ENCODE results near the gene SEZ6L2. TPM values are rescaled to one million over a fixed set of nuclear protein-coding genes. Genes with fewer than 3 reads are reported as not detected.

Gene SEZ6L2
- total and polyA plus RNA-seq, 2 of the 13 experiments (the other 11 are each of a cell fraction or from before 2014, with no cell fraction given), result 14.9 to 16.9 TPM

- TF ChIP-seq RAD21 (CRISPR knock-in tag; IDR thresholded peaks at IDR 0.05) (peak; percentile 98), GTF3A (CRISPR knock-in tag; conservative IDR thresholded peaks at IDR 0.05) (no peak), FOSL2 (CRISPR knock-in tag; IDR thresholded peaks at IDR 0.05) (peak; percentile 66), KDM4B (CRISPR knock-in tag; IDR thresholded peaks at IDR 0.05) (0 out of 2 replicates have a peak, but pooled peaks have one; percentile 21), ZNF768 (CRISPR knock-in tag; IDR thresholded peaks at IDR 0.05) (peak; percentile 85; the same call in 1 of the 2 replicates), ZSCAN21 (CRISPR knock-in tag; IDR thresholded peaks at IDR 0.05; ENCODE audit: borderline replicate concordance) (peak; percentile 40; the same call in 1 of the 2 replicates), ZNF619 (CRISPR knock-in tag; IDR thresholded peaks at IDR 0.05) (0 out of 2 replicates have a peak, but pooled peaks have one; percentile 24), MTA3 (CRISPR knock-in tag; IDR thresholded peaks at IDR 0.05) (no peak), TBX2 (CRISPR knock-in tag; IDR thresholded peaks at IDR 0.05; ENCODE audit: borderline replicate concordance) (peak; percentile 54; the same call in 1 of the 2 replicates), CBFB (CRISPR knock-in tag; IDR thresholded peaks at IDR 0.05) (0 out of 2 replicates have a peak, but pooled peaks have one; percentile 46), ZNF460 (CRISPR knock-in tag; IDR thresholded peaks at IDR 0.05; ENCODE audit: borderline replicate concordance) (no peak), RFXANK (CRISPR knock-in tag; IDR thresholded peaks at IDR 0.05) (no peak), BORCS8-MEF2B (CRISPR knock-in tag; IDR thresholded peaks at IDR 0.05) (no peak; the same call in 1 of the 2 replicates), ZNF709 (CRISPR knock-in tag; IDR thresholded peaks at IDR 0.05) (no peak), GATAD1 (CRISPR knock-in tag; IDR thresholded peaks at IDR 0.05) (0 out of 2 replicates have a peak, but pooled peaks have one; percentile 47)
- TF ChIP-seq, protein P1, sequence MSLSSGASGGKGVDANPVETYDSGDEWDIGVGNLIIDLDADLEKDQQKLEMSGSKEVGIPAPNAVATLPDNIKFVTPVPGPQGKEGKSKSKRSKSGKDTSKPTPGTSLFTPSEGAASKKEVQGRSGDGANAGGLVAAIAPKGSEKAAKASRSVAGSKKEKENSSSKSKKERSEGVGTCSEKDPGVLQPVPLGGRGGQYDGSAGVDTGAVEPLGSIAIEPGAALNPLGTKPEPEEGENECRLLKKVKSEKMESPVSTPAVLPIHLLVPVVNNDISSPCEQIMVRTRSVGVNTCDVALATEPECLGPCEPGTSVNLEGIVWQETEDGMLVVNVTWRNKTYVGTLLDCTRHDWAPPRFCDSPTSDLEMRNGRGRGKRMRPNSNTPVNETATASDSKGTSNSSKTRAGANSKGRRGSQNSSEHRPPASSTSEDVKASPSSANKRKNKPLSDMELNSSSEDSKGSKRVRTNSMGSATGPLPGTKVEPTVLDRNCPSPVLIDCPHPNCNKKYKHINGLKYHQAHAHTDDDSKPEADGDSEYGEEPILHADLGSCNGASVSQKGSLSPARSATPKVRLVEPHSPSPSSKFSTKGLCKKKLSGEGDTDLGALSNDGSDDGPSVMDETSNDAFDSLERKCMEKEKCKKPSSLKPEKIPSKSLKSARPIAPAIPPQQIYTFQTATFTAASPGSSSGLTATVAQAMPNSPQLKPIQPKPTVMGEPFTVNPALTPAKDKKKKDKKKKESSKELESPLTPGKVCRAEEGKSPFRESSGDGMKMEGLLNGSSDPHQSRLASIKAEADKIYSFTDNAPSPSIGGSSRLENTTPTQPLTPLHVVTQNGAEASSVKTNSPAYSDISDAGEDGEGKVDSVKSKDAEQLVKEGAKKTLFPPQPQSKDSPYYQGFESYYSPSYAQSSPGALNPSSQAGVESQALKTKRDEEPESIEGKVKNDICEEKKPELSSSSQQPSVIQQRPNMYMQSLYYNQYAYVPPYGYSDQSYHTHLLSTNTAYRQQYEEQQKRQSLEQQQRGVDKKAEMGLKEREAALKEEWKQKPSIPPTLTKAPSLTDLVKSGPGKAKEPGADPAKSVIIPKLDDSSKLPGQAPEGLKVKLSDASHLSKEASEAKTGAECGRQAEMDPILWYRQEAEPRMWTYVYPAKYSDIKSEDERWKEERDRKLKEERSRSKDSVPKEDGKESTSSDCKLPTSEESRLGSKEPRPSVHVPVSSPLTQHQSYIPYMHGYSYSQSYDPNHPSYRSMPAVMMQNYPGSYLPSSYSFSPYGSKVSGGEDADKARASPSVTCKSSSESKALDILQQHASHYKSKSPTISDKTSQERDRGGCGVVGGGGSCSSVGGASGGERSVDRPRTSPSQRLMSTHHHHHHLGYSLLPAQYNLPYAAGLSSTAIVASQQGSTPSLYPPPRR (CRISPR knock-in tag; IDR thresholded peaks at IDR 0.05; ENCODE audit: borderline replicate concordance), result peak; percentile 29; the same call in 1 of the 2 replicates
- TF ChIP-seq, protein P2, sequence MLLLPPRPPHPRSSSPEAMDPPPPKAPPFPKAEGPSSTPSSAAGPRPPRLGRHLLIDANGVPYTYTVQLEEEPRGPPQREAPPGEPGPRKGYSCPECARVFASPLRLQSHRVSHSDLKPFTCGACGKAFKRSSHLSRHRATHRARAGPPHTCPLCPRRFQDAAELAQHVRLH (CRISPR knock-in tag; IDR thresholded peaks at IDR 0.05; ENCODE audit: borderline replicate concordance, low read depth), result peak; percentile 77; the same call in 1 of the 2 replicates
- TF ChIP-seq, protein P3, sequence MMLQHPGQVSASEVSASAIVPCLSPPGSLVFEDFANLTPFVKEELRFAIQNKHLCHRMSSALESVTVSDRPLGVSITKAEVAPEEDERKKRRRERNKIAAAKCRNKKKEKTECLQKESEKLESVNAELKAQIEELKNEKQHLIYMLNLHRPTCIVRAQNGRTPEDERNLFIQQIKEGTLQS (CRISPR knock-in tag; IDR thresholded peaks at IDR 0.05), result peak; percentile 36; the same call in 1 of the 2 replicates
- TF ChIP-seq, protein P4, sequence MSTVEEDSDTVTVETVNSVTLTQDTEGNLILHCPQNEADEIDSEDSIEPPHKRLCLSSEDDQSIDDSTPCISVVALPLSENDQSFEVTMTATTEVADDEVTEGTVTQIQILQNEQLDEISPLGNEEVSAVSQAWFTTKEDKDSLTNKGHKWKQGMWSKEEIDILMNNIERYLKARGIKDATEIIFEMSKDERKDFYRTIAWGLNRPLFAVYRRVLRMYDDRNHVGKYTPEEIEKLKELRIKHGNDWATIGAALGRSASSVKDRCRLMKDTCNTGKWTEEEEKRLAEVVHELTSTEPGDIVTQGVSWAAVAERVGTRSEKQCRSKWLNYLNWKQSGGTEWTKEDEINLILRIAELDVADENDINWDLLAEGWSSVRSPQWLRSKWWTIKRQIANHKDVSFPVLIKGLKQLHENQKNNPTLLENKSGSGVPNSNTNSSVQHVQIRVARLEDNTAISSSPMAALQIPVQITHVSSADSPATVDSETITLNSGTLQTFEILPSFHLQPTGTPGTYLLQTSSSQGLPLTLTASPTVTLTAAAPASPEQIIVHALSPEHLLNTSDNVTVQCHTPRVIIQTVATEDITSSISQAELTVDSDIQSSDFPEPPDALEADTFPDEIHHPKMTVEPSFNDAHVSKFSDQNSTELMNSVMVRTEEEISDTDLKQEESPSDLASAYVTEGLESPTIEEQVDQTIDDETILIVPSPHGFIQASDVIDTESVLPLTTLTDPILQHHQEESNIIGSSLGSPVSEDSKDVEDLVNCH (CRISPR knock-in tag; IDR thresholded peaks at IDR 0.05), result no peak
- TF ChIP-seq, protein P5, sequence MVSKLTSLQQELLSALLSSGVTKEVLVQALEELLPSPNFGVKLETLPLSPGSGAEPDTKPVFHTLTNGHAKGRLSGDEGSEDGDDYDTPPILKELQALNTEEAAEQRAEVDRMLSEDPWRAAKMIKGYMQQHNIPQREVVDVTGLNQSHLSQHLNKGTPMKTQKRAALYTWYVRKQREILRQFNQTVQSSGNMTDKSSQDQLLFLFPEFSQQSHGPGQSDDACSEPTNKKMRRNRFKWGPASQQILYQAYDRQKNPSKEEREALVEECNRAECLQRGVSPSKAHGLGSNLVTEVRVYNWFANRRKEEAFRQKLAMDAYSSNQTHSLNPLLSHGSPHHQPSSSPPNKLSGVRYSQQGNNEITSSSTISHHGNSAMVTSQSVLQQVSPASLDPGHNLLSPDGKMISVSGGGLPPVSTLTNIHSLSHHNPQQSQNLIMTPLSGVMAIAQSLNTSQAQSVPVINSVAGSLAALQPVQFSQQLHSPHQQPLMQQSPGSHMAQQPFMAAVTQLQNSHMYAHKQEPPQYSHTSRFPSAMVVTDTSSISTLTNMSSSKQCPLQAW (CRISPR knock-in tag; IDR thresholded peaks at IDR 0.05), result peak; percentile 21; the same call in 1 of the 2 replicates
Measured at GRCh38 chr16:29848420-29849297, 50.7 kb downstream of the SEZ6L2 start (continued).

Measured in HepG2 (cell line).